ENCODE data around the gene FXYD7.

FXYD7 gene

DNA sequence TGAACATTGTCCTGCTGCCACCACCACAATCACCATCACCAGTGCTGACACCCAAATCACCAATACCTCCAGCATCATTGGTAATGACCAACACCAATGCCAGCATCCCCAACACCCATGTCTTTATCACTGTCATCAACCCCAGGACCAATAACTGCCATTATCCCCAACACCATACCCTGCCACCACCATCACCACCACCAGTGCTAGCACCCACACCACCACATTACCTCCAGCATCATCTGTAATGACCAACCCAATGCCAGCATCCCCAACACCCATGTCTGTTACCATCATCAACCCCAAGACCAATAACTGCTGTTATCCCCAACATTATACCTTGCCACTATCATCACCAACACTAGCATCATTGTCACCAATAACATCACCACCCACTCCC, 10.8 kb upstream of the FXYD7 start:
- TF ChIP-seq, protein P1, sequence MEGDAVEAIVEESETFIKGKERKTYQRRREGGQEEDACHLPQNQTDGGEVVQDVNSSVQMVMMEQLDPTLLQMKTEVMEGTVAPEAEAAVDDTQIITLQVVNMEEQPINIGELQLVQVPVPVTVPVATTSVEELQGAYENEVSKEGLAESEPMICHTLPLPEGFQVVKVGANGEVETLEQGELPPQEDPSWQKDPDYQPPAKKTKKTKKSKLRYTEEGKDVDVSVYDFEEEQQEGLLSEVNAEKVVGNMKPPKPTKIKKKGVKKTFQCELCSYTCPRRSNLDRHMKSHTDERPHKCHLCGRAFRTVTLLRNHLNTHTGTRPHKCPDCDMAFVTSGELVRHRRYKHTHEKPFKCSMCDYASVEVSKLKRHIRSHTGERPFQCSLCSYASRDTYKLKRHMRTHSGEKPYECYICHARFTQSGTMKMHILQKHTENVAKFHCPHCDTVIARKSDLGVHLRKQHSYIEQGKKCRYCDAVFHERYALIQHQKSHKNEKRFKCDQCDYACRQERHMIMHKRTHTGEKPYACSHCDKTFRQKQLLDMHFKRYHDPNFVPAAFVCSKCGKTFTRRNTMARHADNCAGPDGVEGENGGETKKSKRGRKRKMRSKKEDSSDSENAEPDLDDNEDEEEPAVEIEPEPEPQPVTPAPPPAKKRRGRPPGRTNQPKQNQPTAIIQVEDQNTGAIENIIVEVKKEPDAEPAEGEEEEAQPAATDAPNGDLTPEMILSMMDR (IDR thresholded peaks at IDR 0.05; ENCODE audit: control extremely low read depth, extremely low read depth, low read depth, missing control alignments), result no peak
- POLR2A ChIA-PET, result no interaction called here
- CTCF ChIA-PET, result no interaction called here
- no peak for DNase-seq (ENCODE audit: extremely low spot score)

DNA sequence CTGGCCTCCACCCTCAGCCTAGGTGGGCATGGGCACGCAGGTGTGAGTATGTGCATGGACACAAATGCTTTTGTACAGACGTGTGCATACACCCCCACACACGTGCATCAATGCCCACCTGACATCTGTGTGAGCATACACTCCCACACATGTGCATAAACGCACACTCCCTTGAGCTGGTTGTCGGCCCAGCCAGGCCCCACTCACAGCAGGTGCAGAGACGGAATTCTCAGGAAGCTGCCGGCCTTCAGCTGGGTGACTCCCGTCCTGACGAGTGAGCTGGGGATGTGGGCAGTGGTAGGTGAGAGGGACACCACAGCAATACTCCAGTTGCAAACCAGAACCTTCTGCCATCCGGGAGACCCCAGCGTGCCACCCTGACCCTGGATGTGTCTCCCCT, 9.2 kb upstream of the FXYD7 start:
- ChIA-PET POLR2A (no interaction called here), CTCF (interaction anchor here (2.7 to 5.5 kb wide), 6 partner anchors 9 to 67 kb away, joined by 8 to 65 read pairs (median 32); partner anchors contain the start of gene FXYD3)
- DNase-seq (ENCODE audit: extremely low spot score), result no peak
- TF ChIP-seq, protein P1 (IDR thresholded peaks at IDR 0.05; ENCODE audit: control extremely low read depth, extremely low read depth, low read depth, missing control alignments), result no peak

GRCh38 chr19:35134601-35135242, 8.3 kb upstream of the FXYD7 start, which contains the start of gene LGI4:
TSS of gene LGI4 (minus strand) at chr19:35135059. CDS start at chr19:35134680, 379 bp downstream.
- POLR2A ChIA-PET, result no interaction called here
- no peak for DNase-seq (ENCODE audit: extremely low spot score)

DNA sequence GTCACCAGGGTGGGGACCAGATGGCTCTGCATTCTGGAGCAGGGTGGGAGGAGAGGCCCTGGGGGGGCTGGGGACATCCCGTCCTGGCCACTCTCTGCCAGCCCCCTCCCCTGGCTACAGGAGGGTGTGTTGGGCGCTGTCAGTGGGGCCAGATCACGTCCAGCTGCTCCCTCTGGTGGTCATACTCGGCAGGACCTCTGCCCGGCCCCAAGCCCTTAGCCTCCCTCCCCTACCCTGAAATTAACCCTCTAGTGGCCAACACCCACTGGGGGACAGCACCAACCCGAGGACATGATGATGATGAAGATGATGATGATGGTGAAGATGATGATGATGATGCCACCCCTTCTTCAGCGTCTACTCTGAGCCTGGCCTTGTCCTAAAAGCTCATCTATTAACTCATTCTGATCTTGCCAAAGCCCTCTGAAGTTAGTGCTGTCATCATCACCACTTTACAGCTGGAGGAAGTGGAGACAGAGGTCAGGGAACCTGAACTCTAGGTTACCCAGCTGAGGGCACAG, 7.6 kb upstream of the FXYD7 start:
- POLR2A ChIA-PET, result no interaction called here
- TF ChIP-seq, protein P1 (IDR thresholded peaks at IDR 0.05; ENCODE audit: control extremely low read depth, extremely low read depth, low read depth, missing control alignments), result peak; percentile 82
- CTCF ChIA-PET, result interaction anchor here (0.7 to 5.5 kb wide), 38 partner anchors 11 to 496 kb away, joined by 3 to 65 read pairs (median 4); partner anchors contain the start of genes FXYD3 and ZNF30
- peak; percentile 89 for DNase-seq (ENCODE audit: extremely low spot score)

More at GRCh38 chr19:35134601-35135242, 8.3 kb upstream of the FXYD7 start, which contains the start of gene LGI4:
- CTCF ChIA-PET, result interaction anchor here (0.8 to 5.5 kb wide), 22 partner anchors 10 to 97 kb away, joined by 3 to 65 read pairs (median 7); partner anchors contain the start of gene FXYD3
- TF ChIP-seq, protein P1 (IDR thresholded peaks at IDR 0.05; ENCODE audit: control extremely low read depth, extremely low read depth, low read depth, missing control alignments), result no peak

- ChIA-PET CTCF (interaction anchor here (0.7 to 5.5 kb wide), 36 partner anchors 11 to 497 kb away, joined by 3 to 65 read pairs (median 4); partner anchors contain the start of genes FXYD3 and ZNF30), POLR2A (no interaction called here)
- TF ChIP-seq, protein P1 (IDR thresholded peaks at IDR 0.05; ENCODE audit: control extremely low read depth, extremely low read depth, low read depth, missing control alignments), result no peak
- DNase-seq (ENCODE audit: extremely low spot score), result no peak
Observed at GRCh38 chr19:35136231-35136630, 6.8 kb upstream of the FXYD7 start.

DNA sequence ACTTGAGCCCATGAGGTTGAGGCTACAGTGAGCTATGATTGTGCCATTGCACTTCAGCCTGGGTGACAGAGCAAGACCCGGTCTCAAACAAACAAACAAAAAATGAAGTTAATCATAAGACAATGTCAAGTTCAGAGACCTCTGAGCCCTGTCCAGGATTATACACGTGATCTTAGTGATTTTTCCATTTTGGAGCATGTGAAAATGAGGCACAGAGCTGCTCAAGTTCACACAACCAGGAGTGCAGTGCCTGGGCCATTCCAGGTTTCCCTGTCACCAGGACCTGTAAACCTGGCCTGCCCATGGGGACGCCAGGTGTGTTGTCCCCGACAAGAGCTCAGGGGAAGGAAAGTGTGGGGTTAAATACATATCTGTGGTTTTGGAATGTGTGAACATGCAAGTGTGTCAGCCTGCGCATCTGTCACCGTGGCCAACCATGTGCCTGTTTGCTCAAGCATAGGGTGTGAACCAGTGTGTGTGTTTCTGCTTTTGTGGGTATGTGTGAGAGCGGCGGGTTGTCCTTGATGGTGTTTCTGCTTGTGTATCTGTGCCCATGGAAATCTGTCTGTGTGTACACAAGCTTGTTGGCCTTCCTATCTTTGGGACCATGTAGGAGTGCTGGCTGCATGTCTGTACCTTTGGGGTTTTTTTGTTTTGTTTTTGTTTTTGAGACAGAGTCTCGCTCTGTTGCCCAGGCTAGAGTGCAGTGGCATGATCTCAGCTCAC, 5.9 kb upstream of the FXYD7 start:
- TF ChIP-seq, protein P1 (IDR thresholded peaks at IDR 0.05; ENCODE audit: control extremely low read depth, extremely low read depth, low read depth, missing control alignments), result no peak
- DNase-seq (ENCODE audit: extremely low spot score), result no peak
- ChIA-PET CTCF (interaction anchor here (0.8 to 5.5 kb wide), 19 partner anchors 10 to 115 kb away, joined by 3 to 65 read pairs (median 5); partner anchors contain the start of gene FXYD3), POLR2A (interaction anchor here (0.6 kb wide), 1 partner anchor 113 kb away, joined by 3 read pairs; no protein-coding TSS in a partner anchor)

Data from GM10248 (cell line).